Skeletal muscle satellite cell (primary cell): ENCODE measurements around the gene PRKN.
A peak's percentile ranks its signal among the peaks of the same experiment; 100 is the strongest.

Experiments
- H3K27me3 ChIP-seq: 2 replicates; pipeline ENCODE4 v1.7.0; 2013; ENCODE audit warnings: low read length; ENCODE audit not compliant: control insufficient read depth, insufficient read depth
- H3K36me3 ChIP-seq: 2 replicates; pipeline ENCODE4 v1.7.0; 2013; ENCODE audit warnings: mild to moderate bottlenecking, control low read depth, low read length; ENCODE audit not compliant: insufficient read depth
- H3K4me1 ChIP-seq: 2 replicates; pipeline ENCODE4 v1.7.0; 2013; ENCODE audit warnings: low read length; ENCODE audit not compliant: control insufficient read depth, insufficient read depth
- H3K4me2 ChIP-seq: 2 replicates; pipeline ENCODE4 v1.7.0; 2013; ENCODE audit warnings: mild to moderate bottlenecking, low read length
- H3K4me3 ChIP-seq: 2 replicates; pipeline ENCODE4 v1.7.0; 2013; ENCODE audit warnings: low read length
- H3K9ac ChIP-seq: 2 replicates; pipeline ENCODE4 v1.7.0; 2013; ENCODE audit warnings: mild to moderate bottlenecking, low read depth, low read length, moderate library complexity
- H3K9me3 ChIP-seq: replicated peaks from 2 replicates; pipeline ENCODE4 v1.7.0; 2013; ENCODE audit warnings: mild to moderate bottlenecking, control low read depth, low read length

Gene PRKN

GRCh38 chr6:161590961-161591627 lies 1136.5 kb downstream of the PRKN start:
- H3K9ac ChIP-seq, result no peak overlapping the region
- no peaks in the 10 kb centered on the region for H3K4me1 ChIP-seq
- no peak overlapping the region for H3K4me3 ChIP-seq
- no peaks in the 10 kb centered on the region for H3K27me3 ChIP-seq
- no peak overlapping the region for H3K4me2 ChIP-seq
- no peaks in the 10 kb centered on the region for H3K36me3 ChIP-seq
- no peaks in the 10 kb centered on the region for H3K9me3 ChIP-seq

- no peak overlapping the region for H3K4me2 ChIP-seq
- H3K4me3 ChIP-seq, result no peak overlapping the region
- no peaks in the 10 kb centered on the region for H3K27me3 ChIP-seq
- no peaks in the 10 kb centered on the region for H3K36me3 ChIP-seq
- no peak overlapping the region for H3K9ac ChIP-seq
- peaks cover 6% of the 10 kb centered on the region for H3K4me1 ChIP-seq
- no peaks in the 10 kb centered on the region for H3K9me3 ChIP-seq
Measured at GRCh38 chr6:161586887-161587286, 1140.7 kb downstream of the PRKN start.

- H3K36me3 ChIP-seq, result no peaks in the 10 kb centered on the region
- no peak overlapping the region for H3K4me2 ChIP-seq
- H3K27me3 ChIP-seq, result no peaks in the 10 kb centered on the region
- no peak overlapping the region for H3K9ac ChIP-seq
- peaks cover 6% of the 10 kb centered on the region for H3K4me1 ChIP-seq
- no peaks in the 10 kb centered on the region for H3K9me3 ChIP-seq
- no peak overlapping the region for H3K4me3 ChIP-seq
Measured at GRCh38 chr6:161584621-161585340, 1142.8 kb downstream of the PRKN start.

- no peak overlapping the region for H3K9ac ChIP-seq
- no peaks in the 10 kb centered on the region for H3K36me3 ChIP-seq
- no peak overlapping the region for H3K4me2 ChIP-seq
- no peak overlapping the region for H3K4me3 ChIP-seq
- H3K9me3 ChIP-seq, result no peaks in the 10 kb centered on the region
- H3K4me1 ChIP-seq, result peaks cover 6% of the 10 kb centered on the region
- no peaks in the 10 kb centered on the region for H3K27me3 ChIP-seq
Measured at GRCh38 chr6:161584051-161584450, 1143.5 kb downstream of the PRKN start.

GRCh38 chr6:161583584-161583983 lies 1144.0 kb downstream of the PRKN start:
- Histone ChIP-seq H3K36me3 (no peaks in the 10 kb centered on the region), H3K4me2 (no peak overlapping the region), H3K4me3 (no peak overlapping the region), H3K9ac (no peak overlapping the region), H3K27me3 (no peaks in the 10 kb centered on the region), H3K9me3 (no peaks in the 10 kb centered on the region), H3K4me1 (peaks cover 6% of the 10 kb centered on the region)

GRCh38 chr6:161578478-161578877 lies 1149.1 kb downstream of the PRKN start:
- H3K4me1 ChIP-seq, result peaks cover 9% of the 10 kb centered on the region
- H3K4me3 ChIP-seq, result no peak overlapping the region
- no peak overlapping the region for H3K9ac ChIP-seq
- no peaks in the 10 kb centered on the region for H3K9me3 ChIP-seq
- no peaks in the 10 kb centered on the region for H3K36me3 ChIP-seq
- no peaks in the 10 kb centered on the region for H3K27me3 ChIP-seq
- no peak overlapping the region for H3K4me2 ChIP-seq

- H3K4me1 ChIP-seq, result peaks cover 9% of the 10 kb centered on the region
- H3K36me3 ChIP-seq, result no peaks in the 10 kb centered on the region
- peak overlapping the region; percentile 50 for H3K4me2 ChIP-seq
- H3K9ac ChIP-seq, result no peak overlapping the region
- no peaks in the 10 kb centered on the region for H3K27me3 ChIP-seq
- no peaks in the 10 kb centered on the region for H3K9me3 ChIP-seq
- no peak overlapping the region for H3K4me3 ChIP-seq
Measured at GRCh38 chr6:161575523-161576254, 1151.9 kb downstream of the PRKN start.

- Histone ChIP-seq H3K4me1 (no peaks in the 10 kb centered on the region), H3K4me3 (no peak overlapping the region)
Measured at GRCh38 chr6:161568885-161569456, 1158.6 kb downstream of the PRKN start.

GRCh38 chr6:161564952-161565351 lies 1162.6 kb downstream of the PRKN start:
- H3K27me3 ChIP-seq, result no peaks in the 10 kb centered on the region
- no peaks in the 10 kb centered on the region for H3K36me3 ChIP-seq
- no peaks in the 10 kb centered on the region for H3K9me3 ChIP-seq
- H3K4me2 ChIP-seq, result no peak overlapping the region
- H3K4me3 ChIP-seq, result no peak overlapping the region
- no peaks in the 10 kb centered on the region for H3K4me1 ChIP-seq
- H3K9ac ChIP-seq, result no peak overlapping the region

More at GRCh38 chr6:161568885-161569456, 1158.6 kb downstream of the PRKN start:
- H3K27me3 ChIP-seq, result no peaks in the 10 kb centered on the region
- H3K9me3 ChIP-seq, result no peaks in the 10 kb centered on the region
- no peak overlapping the region for H3K4me2 ChIP-seq
- no peaks in the 10 kb centered on the region for H3K36me3 ChIP-seq
- H3K9ac ChIP-seq, result no peak overlapping the region

GRCh38 chr6:161561908-161562307 lies 1165.7 kb downstream of the PRKN start:
- peaks cover 3% of the 10 kb centered on the region for H3K27me3 ChIP-seq
- no peaks in the 10 kb centered on the region for H3K9me3 ChIP-seq
- no peak overlapping the region for H3K4me2 ChIP-seq
- H3K4me1 ChIP-seq, result no peaks in the 10 kb centered on the region
- H3K36me3 ChIP-seq, result no peaks in the 10 kb centered on the region
- H3K4me3 ChIP-seq, result no peak overlapping the region
- no peak overlapping the region for H3K9ac ChIP-seq

GRCh38 chr6:161557333-161558107 lies 1170.0 kb downstream of the PRKN start:
- peaks cover 3% of the 10 kb centered on the region for H3K27me3 ChIP-seq
- no peaks in the 10 kb centered on the region for H3K36me3 ChIP-seq
- H3K4me1 ChIP-seq, result no peaks in the 10 kb centered on the region
- H3K4me3 ChIP-seq, result no peak overlapping the region
- H3K4me2 ChIP-seq, result no peak overlapping the region
- H3K9ac ChIP-seq, result no peak overlapping the region
- peaks cover 2% of the 10 kb centered on the region for H3K9me3 ChIP-seq
